Esophagus squamous epithelium (tissue), 5 donors: ENCODE data around the gene FGFRL1. TPM values are rescaled to one million over a fixed set of nuclear protein-coding genes. Genes with fewer than 3 reads are reported as not detected.

Experiments
- DNase-seq: peaks from one replicate; lab custom pipeline; 2025; lab: John Stamatoyannopoulos, UW
- H3K27ac ChIP-seq, 4 donors: fragments of 200-600 bp; sonication (generic); one replicate each; pipeline ENCODE4 v1.5.1; 2016 to 2019; ENCODE audit warnings: mild to moderate bottlenecking in 1 of 4
- H3K27me3 ChIP-seq, 4 donors: fragments of 200-600 bp; sonication (generic); 1 replicate in 3 of 4; 2 replicates in 1 of 4; pipeline versions ENCODE4 v1.5.1 to v1.6.0; 2017 to 2021; ENCODE audit warnings: antibody characterized with exemption in 1 of 4
- H3K36me3 ChIP-seq, 3 donors: fragments of 200-600 bp; sonication (generic); one replicate each; pipeline ENCODE4 v1.5.1; 2016 to 2019
- H3K4me1 ChIP-seq, 3 donors: fragments of 200-600 bp; sonication (generic); one replicate each; pipeline ENCODE4 v1.5.1; 2017 to 2019
- H3K4me3 ChIP-seq, 4 donors: fragments of 200-600 bp; sonication (generic); 1 replicate in 3 of 4; 2 replicates in 1 of 4; pipeline ENCODE4 v1.5.1; 2016 to 2019; ENCODE audit warnings: mild to moderate bottlenecking in 2 of 4, moderate library complexity in 1 of 4
- H3K9me3 ChIP-seq, 3 donors: fragments of 200-600 bp; sonication (generic); one replicate each; pipeline ENCODE4 v1.5.1; 2016 to 2019
- POLR2A ChIP-seq, 4 donors: fragments of 450-650 bp; IDR thresholded peaks; one replicate each; pipeline ENCODE4 v1.6.1; 2017; ENCODE audit warnings: antibody characterized with exemption in 4 of 4, mild to moderate bottlenecking in 4 of 4, moderate library complexity in 3 of 4
- WGBS, 2 donors: methylation state at CpG; one replicate each; pipeline ENCODE4 v1.1.5; 2018; 5-methylcytosine and 5-hydroxymethylcytosine counted together
- intact Hi-C: fragments of 100-400 bp; cut with DNase I; formaldehyde crosslinking; loops from one replicate; pipeline ENCODE4 v1.15.0; 2022
- total RNA-seq, 4 donors: library from RNA; depleted of rRNA; stranded (reverse); fragments of >200 nt; gene quantifications; one replicate each; pipeline ENCODE4 v1.1.0, GENCODE V29; 2016
- TF ChIP-seq, protein P1 (sequence below), 6 experiments: fragments of 450-650 bp in 4 of 6; fragments of 200-600 bp in 2 of 6; sonication (generic) in 2 of 6; IDR thresholded peaks; one replicate each; pipeline ENCODE4 v1.5.1; 2016 to 2019; ENCODE audit warnings: antibody characterized with exemption in 6 of 6, mild to moderate bottlenecking in 4 of 6, moderate library complexity in 4 of 6
- donor health status: DM: yes; HTN: yes; CAD: no.

FGFRL1 gene
- total RNA-seq, 4 donors from 2014 or later: 2.8 to 10.1 (median 4.7) TPM

DNA sequence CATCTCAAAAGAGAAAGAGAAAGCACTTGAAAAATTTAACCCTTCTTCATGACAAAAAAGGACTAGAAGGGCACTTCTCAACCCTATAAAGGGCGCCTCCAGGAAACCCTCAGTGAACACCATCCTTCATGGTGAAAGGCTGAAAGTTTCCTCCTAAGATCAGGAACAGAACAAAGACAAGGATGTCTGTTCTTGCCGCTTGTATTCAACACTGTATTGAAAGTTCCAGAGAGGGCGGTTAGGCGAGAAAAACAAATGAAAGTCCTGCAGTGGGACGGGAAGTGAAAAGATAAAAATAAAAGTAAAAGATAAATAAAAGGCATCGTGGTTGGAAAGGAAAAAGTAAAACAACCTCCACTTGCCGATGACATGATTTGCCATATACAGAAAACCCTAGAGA lies 51.0 kb downstream of the FGFRL1 start:
- no peak overlapping the region for H3K4me3 ChIP-seq
- H3K9me3 ChIP-seq: no peaks in the 10 kb centered on the region
- 40 to 47% methylated on average over 7 of the region's 7 CpGs for WGBS, 2 donors
- peaks cover 0 to 13% (median 0%) of the 10 kb centered on the region in 3 donors for H3K4me1 ChIP-seq
- no peak overlapping the region for H3K27ac ChIP-seq
- intact Hi-C loops: no loop called here
- TF ChIP-seq, protein P1, sequence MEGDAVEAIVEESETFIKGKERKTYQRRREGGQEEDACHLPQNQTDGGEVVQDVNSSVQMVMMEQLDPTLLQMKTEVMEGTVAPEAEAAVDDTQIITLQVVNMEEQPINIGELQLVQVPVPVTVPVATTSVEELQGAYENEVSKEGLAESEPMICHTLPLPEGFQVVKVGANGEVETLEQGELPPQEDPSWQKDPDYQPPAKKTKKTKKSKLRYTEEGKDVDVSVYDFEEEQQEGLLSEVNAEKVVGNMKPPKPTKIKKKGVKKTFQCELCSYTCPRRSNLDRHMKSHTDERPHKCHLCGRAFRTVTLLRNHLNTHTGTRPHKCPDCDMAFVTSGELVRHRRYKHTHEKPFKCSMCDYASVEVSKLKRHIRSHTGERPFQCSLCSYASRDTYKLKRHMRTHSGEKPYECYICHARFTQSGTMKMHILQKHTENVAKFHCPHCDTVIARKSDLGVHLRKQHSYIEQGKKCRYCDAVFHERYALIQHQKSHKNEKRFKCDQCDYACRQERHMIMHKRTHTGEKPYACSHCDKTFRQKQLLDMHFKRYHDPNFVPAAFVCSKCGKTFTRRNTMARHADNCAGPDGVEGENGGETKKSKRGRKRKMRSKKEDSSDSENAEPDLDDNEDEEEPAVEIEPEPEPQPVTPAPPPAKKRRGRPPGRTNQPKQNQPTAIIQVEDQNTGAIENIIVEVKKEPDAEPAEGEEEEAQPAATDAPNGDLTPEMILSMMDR (IDR thresholded peaks at IDR 0.05): no peak
- no peak for TF ChIP-seq POLR2A (IDR thresholded peaks at IDR 0.05)
- H3K27me3 ChIP-seq: peaks cover 0 to 77% (median 1%) of the 10 kb centered on the region in 4 donors
- DNase-seq: no peak
- H3K36me3 ChIP-seq: no peaks in the 10 kb centered on the region

DNA sequence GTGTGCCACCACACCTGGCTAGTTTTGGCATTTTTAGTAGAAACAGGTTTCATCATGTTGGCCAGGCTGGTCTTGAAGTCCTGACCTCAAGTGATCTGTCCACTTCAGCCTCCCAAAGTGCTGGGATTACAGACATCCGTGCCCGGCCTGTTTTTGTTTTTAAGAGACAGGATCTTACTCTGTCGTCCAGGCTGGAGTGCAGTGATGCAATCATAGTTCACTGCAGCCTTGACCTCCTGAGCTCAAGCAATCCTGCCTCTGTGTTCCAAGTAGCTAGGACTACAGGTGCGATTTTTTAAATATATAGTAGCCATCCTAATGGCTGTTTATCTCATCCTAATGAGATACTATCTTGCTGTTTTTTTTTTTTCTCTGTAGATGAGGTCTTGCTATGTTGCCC lies 54.3 kb downstream of the FGFRL1 start:
- Histone ChIP-seq H3K36me3 (no peaks in the 10 kb centered on the region), H3K4me1 (no peaks in the 10 kb centered on the region), H3K4me3 (no peak overlapping the region), H3K9me3 (no peaks in the 10 kb centered on the region), H3K27me3 (peaks cover 0 to 59% (median 1%) of the 10 kb centered on the region in 4 donors), H3K27ac (no peak overlapping the region)
- TF ChIP-seq POLR2A (IDR thresholded peaks at IDR 0.05): no peak
- TF ChIP-seq, protein P1 (IDR thresholded peaks at IDR 0.05): no peak
- intact Hi-C loops: no loop called here
- no peak for DNase-seq
- 51 to 77% methylated on average over 4 of the region's 4 CpGs for whole genome bisulfite sequencing, 2 donors

DNA sequence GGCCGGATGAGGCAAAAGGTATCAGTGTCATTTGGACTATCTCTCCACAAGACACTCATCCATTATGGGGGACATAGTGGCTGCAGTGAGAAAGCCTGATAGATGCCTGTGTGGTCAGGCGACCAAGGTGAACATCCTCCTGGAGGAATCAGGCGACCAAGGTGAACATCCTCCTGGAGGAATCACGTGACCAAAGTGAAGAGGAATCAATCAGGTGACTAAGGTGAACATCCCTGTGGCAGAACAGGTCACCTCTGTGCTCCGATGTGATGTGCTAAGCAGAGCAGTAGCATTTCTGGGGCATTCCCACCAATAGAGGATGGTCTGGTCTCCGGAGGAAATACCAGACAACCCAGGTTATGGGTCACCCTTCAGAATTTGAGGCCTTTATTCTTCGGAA lies 58.0 kb downstream of the FGFRL1 start:
- H3K36me3 ChIP-seq: no peaks in the 10 kb centered on the region
- H3K4me3 ChIP-seq: no peak overlapping the region
- TF ChIP-seq, protein P1 (IDR thresholded peaks at IDR 0.05): no peak
- TF ChIP-seq POLR2A (IDR thresholded peaks at IDR 0.05): no peak
- H3K27ac ChIP-seq: no peak overlapping the region
- peaks cover 0 to 9% (median 0%) of the 10 kb centered on the region in 3 donors for H3K4me1 ChIP-seq
- intact Hi-C loops: no loop called here
- 77 to 88% methylated on average over 7 of the region's 7 CpGs for whole genome bisulfite sequencing, 2 donors
- peaks cover 0 to 49% (median 0%) of the 10 kb centered on the region in 4 donors for H3K27me3 ChIP-seq
- DNase-seq: no peak
- no peaks in the 10 kb centered on the region for H3K9me3 ChIP-seq

GRCh38 chr4:1072830-1073446 lies 61.5 kb downstream of the FGFRL1 start:
- Histone ChIP-seq H3K27ac (no peak overlapping the region), H3K27me3 (peaks cover 0 to 36% (median 0%) of the 10 kb centered on the region in 4 donors), H3K9me3 (no peaks in the 10 kb centered on the region), H3K4me1 (peaks cover 0 to 30% (median 0%) of the 10 kb centered on the region in 3 donors), H3K36me3 (no peaks in the 10 kb centered on the region), H3K4me3 (no peak overlapping the region)
- no peak for DNase-seq
- intact Hi-C loops: no loop called here
- WGBS, 2 donors: 26 to 27% methylated on average over 9 to 11 of the region's 11 CpGs
- TF ChIP-seq, protein P1 (IDR thresholded peaks at IDR 0.05): peak; percentile 36 to 66 (median 55)
- TF ChIP-seq POLR2A (IDR thresholded peaks at IDR 0.05): no peak

- 67 to 74% methylated on average over 8 to 9 of the region's 9 CpGs for WGBS, 2 donors
Measured at GRCh38 chr4:1074077-1074476, 62.7 kb downstream of the FGFRL1 start.

More at GRCh38 chr4:1074077-1074476, 62.7 kb downstream of the FGFRL1 start:
- Histone ChIP-seq H3K36me3 (no peaks in the 10 kb centered on the region), H3K27me3 (peaks cover 0 to 39% (median 0%) of the 10 kb centered on the region in 4 donors), H3K4me1 (peaks cover 0 to 30% (median 0%) of the 10 kb centered on the region in 3 donors), H3K4me3 (no peak overlapping the region), H3K27ac (no peak overlapping the region), H3K9me3 (no peaks in the 10 kb centered on the region)
- intact Hi-C loops: no loop called here
- TF ChIP-seq, protein P1 (IDR thresholded peaks at IDR 0.05): no peak
- TF ChIP-seq POLR2A (IDR thresholded peaks at IDR 0.05): no peak
- no peak for DNase-seq
